GM19452 (cell line): ENCODE data around the gene TENM4.

Experiments used
- ATAC-seq: cut with Tn5 transposase; IDR thresholded peaks from one replicate; pipeline ENCODE4 v1.9.1; 2021; ENCODE audit not compliant: unreplicated experiment

Gene TENM4

GRCh38 chr11:79393362-79394043, 47.3 kb downstream of the TENM4 start:
- ATAC-seq, result no peak

GRCh38 chr11:79392161-79392560, 48.7 kb downstream of the TENM4 start:
- ATAC-seq, result no peak

- no peak for ATAC-seq
Measured at GRCh38 chr11:79390923-79391322, 49.9 kb downstream of the TENM4 start.

GRCh38 chr11:79390477-79390876, 50.4 kb downstream of the TENM4 start:
- no peak for ATAC-seq

GRCh38 chr11:79388201-79388600, 52.6 kb downstream of the TENM4 start:
- ATAC-seq, result no peak

GRCh38 chr11:79383874-79384273, 57.0 kb downstream of the TENM4 start:
- no peak for ATAC-seq

GRCh38 chr11:79382301-79383050, 58.4 kb downstream of the TENM4 start:
- ATAC-seq, result no peak

GRCh38 chr11:79381036-79381435, 59.8 kb downstream of the TENM4 start:
- ATAC-seq, result no peak

- no peak for ATAC-seq
Measured at GRCh38 chr11:79377406-79377805, 63.4 kb downstream of the TENM4 start.

- ATAC-seq, result no peak
Measured at GRCh38 chr11:79375818-79376550, 64.8 kb downstream of the TENM4 start.

- ATAC-seq, result no peak
Measured at GRCh38 chr11:79374727-79375126, 66.1 kb downstream of the TENM4 start.

- no peak for ATAC-seq
Measured at GRCh38 chr11:79371724-79372123, 69.1 kb downstream of the TENM4 start.

- ATAC-seq, result no peak
Measured at GRCh38 chr11:79371152-79371551, 69.7 kb downstream of the TENM4 start.

- no peak for ATAC-seq
Measured at GRCh38 chr11:79369055-79369454, 71.8 kb downstream of the TENM4 start.

GRCh38 chr11:79367844-79368243, 73.0 kb downstream of the TENM4 start:
- no peak for ATAC-seq

GRCh38 chr11:79366218-79366617, 74.6 kb downstream of the TENM4 start:
- no peak for ATAC-seq

GRCh38 chr11:79363861-79364378, 76.9 kb downstream of the TENM4 start:
- no peak for ATAC-seq

GRCh38 chr11:79363256-79363655, 77.6 kb downstream of the TENM4 start:
- ATAC-seq, result no peak

GRCh38 chr11:79362821-79363220, 78.0 kb downstream of the TENM4 start:
- no peak for ATAC-seq

GRCh38 chr11:79362206-79362757, 78.5 kb downstream of the TENM4 start:
- no peak for ATAC-seq

GRCh38 chr11:79358258-79358657, 82.6 kb downstream of the TENM4 start:
- no peak for ATAC-seq
